Ovary (tissue), 9 donors: ENCODE measurements around the gene MSLN. TPM values are rescaled to one million over a fixed set of nuclear protein-coding genes. Genes with fewer than 3 reads are reported as not detected.
"Not testable (repeated sequence)": the region's sequence is repeated elsewhere in the genome, so short reads cannot be mapped to it uniquely, and the experiment has no call there.

Experiments
- DNase-seq, 5 donors: peaks; one replicate each; pipeline ENCODE4 v3.0.0-alpha.2; 2019 to 2020
- H3K27ac ChIP-seq, 2 donors: fragments of 200-600 bp; one replicate each; pipeline versions ENCODE4 v1.5.1 to v1.8.0; 2019 to 2022
- H3K27me3 ChIP-seq: fragments of 200-600 bp; one replicate; pipeline ENCODE4 v1.8.0; 2022
- H3K36me3 ChIP-seq: fragments of 200-600 bp; sonication (generic); one replicate; pipeline ENCODE4 v1.5.1; 2019
- H3K4me1 ChIP-seq: one replicate; pipeline ENCODE4 v1.8.1; 2013; ENCODE audit warnings: mild to moderate bottlenecking, moderate library complexity; ENCODE audit not compliant: insufficient read depth
- H3K4me3 ChIP-seq: fragments of 200-600 bp; sonication (generic); one replicate; pipeline ENCODE4 v1.5.1; 2017
- H3K9me3 ChIP-seq, 2 donors: fragments of 200-600 bp in 1 of 2; sonication (generic) in 1 of 2; one replicate each; pipeline versions ENCODE4 v1.5.1 to v1.8.1; 2013 to 2019; ENCODE audit warnings: mild to moderate bottlenecking in 1 of 2, moderate library complexity in 1 of 2
- EP300 ChIP-seq: sonication (generic); formaldehyde crosslinking; IDR thresholded peaks from one replicate; pipeline ENCODE4 v1.6.1; 2017; ENCODE audit warnings: antibody characterized with exemption
- POLR2A ChIP-seq: fragments of 450-650 bp; IDR thresholded peaks from one replicate; pipeline ENCODE4 v1.6.1; 2017; ENCODE audit warnings: antibody characterized with exemption, mild to moderate bottlenecking, moderate library complexity
- WGBS, 3 donors: extraction: QIAGEN DNeasy Blood & Tissue Kit in 1 of 3; methylation state at CpG; one replicate each; pipeline versions ENCODE4 v1.1.5 to v1.1.7; 2013 to 2017; 5-methylcytosine and 5-hydroxymethylcytosine counted together
- intact Hi-C, 4 donors: fragments of 100-400 bp; cut with DNase I; formaldehyde crosslinking; loops; one replicate each; pipeline versions ENCODE4 v1.11.0 to v1.15.1; 2022 to 2023
- polyA plus RNA-seq, 2 donors: library from polyadenylated mRNA; stranded (reverse); fragments of 200-250 nt in 1 of 2; fragments of 350-450 nt in 1 of 2; fragmentation: Illumina TruSeq in 1 of 2; extraction: RNeasy Lipid Tissue Mini Kit (QIAGEN cat#74804) in 1 of 2; gene quantifications; one replicate each; pipeline ENCODE4 v1.2.3, GENCODE V29; 2013 to 2014
- total RNA-seq, 7 donors: library from RNA; depleted of rRNA in 2 of 7; stranded (reverse); fragments of >200 nt in 2 of 7; fragmentation: NEBNext Ultra II Directional in 3 of 7; extraction: Animal tissue kit (Norgen Biotek cat#: 25700) in 3 of 7; gene quantifications; one replicate each; pipeline versions ENCODE4 v1.1.0 to v1.2.4, GENCODE V29; 2016 to 2023
- TF ChIP-seq, protein P1 (sequence below), 3 donors: fragments of 450-650 bp in 2 of 3; fragments of 200-600 bp in 1 of 3; IDR thresholded peaks; one replicate each; pipeline versions ENCODE4 v1.5.1 to v1.8.0; 2016 to 2022; ENCODE audit warnings: antibody characterized with exemption in 3 of 3, mild to moderate bottlenecking in 1 of 3
- donor health status: DM: no; HTN: no; CAD: no; lungs with moderate emphysema.
- donor health status: DM: no; HTN: no; CAD: no.
- donor health status: Bipolar disorder and iron deficiency.
- donor health status: DM: yes; HTN: yes; CAD: no.
- donor health status: DM: no; HTN: no; CAD: no.
- donor health status: DM: yes; HTN: yes; CAD: no.

MSLN gene
- total and polyA plus RNA-seq, 9 donors, result 0.40 to 314 (median 6.1) TPM

DNA sequence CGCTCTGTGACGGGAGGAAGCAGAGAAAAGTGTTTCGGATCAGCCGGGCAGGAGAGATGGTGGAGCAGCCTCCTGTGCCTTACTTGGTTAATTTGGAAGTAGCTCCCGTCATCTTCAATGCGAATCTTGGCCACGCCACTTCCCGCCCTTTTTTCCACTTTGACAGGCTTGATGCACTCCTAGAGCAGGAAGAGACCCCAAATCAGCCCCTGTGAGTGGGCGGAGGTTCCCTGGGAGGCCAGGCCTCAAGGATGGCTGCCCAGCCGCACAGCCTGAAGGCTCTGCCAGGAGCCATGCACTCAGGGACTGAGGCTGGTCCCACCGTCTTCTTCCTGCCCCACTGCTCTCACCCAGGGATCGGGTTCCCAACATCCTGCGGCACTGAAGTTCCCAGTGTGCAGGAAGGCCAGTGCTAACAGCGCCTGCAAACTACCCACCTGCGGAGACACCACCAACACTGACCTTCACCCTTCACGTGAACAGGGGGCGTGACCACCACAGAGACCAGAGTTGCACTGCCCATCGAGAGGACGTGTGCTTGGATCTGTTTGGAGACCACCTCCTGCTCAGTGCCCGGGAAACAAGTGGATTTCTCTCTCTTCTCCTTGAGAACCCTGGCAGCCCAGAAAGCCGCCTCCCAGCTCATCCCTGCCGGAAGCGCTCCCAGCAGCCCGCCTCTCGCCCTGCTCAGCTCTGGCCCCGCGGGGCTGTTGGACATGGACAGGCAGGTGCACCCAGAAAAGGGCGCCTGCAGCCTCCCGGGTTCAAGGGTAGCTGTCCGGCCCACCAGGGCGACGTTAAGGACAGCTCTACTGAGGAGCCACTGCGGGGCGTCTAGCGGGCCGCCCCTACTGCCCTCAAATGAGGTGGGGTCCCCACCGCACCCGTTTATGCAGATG lies 20.7 kb upstream of the MSLN start:
- Histone ChIP-seq H3K27me3 (no peaks in the 10 kb centered on the region), H3K36me3 (no peaks in the 10 kb centered on the region), H3K9me3 (no peaks in the 10 kb centered on the region), H3K27ac (no peak overlapping the region), H3K4me3 (peak overlapping the region; percentile 76), H3K4me1 (peaks cover 9% of the 10 kb centered on the region)
- intact Hi-C loops, result no loop called here
- DNase-seq, result peak in 1 of 5 donors; percentile 7
- WGBS, 3 donors, result 38 to 49% (median 39%) methylated on average over 30 to 38 of the region's 38 CpGs
- TF ChIP-seq, protein P1, sequence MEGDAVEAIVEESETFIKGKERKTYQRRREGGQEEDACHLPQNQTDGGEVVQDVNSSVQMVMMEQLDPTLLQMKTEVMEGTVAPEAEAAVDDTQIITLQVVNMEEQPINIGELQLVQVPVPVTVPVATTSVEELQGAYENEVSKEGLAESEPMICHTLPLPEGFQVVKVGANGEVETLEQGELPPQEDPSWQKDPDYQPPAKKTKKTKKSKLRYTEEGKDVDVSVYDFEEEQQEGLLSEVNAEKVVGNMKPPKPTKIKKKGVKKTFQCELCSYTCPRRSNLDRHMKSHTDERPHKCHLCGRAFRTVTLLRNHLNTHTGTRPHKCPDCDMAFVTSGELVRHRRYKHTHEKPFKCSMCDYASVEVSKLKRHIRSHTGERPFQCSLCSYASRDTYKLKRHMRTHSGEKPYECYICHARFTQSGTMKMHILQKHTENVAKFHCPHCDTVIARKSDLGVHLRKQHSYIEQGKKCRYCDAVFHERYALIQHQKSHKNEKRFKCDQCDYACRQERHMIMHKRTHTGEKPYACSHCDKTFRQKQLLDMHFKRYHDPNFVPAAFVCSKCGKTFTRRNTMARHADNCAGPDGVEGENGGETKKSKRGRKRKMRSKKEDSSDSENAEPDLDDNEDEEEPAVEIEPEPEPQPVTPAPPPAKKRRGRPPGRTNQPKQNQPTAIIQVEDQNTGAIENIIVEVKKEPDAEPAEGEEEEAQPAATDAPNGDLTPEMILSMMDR (IDR thresholded peaks at IDR 0.05), result no peak
- TF ChIP-seq EP300, result no peak
- TF ChIP-seq POLR2A, result no peak

DNA sequence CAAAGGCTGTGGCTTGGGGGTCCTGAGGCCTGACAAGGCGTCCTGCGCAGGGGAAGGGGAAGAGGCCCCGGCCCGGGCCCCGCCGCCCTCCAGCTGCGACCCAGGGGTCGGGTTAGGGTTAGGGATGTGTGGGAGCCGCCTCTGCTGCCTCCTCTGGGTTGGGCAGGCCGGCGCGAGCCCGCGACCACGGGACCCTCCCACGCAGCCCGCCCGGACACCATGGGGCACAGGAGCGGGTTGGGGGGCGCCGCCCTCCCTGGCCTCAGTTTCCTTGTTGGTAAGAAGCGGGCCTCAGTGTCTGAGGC lies 20.1 kb upstream of the MSLN start:
- intact Hi-C loops, result no loop called here
- WGBS, 3 donors, result 0 to 1% (median 1%) methylated on average over 1 to 22 of the region's 22 CpGs

DNA sequence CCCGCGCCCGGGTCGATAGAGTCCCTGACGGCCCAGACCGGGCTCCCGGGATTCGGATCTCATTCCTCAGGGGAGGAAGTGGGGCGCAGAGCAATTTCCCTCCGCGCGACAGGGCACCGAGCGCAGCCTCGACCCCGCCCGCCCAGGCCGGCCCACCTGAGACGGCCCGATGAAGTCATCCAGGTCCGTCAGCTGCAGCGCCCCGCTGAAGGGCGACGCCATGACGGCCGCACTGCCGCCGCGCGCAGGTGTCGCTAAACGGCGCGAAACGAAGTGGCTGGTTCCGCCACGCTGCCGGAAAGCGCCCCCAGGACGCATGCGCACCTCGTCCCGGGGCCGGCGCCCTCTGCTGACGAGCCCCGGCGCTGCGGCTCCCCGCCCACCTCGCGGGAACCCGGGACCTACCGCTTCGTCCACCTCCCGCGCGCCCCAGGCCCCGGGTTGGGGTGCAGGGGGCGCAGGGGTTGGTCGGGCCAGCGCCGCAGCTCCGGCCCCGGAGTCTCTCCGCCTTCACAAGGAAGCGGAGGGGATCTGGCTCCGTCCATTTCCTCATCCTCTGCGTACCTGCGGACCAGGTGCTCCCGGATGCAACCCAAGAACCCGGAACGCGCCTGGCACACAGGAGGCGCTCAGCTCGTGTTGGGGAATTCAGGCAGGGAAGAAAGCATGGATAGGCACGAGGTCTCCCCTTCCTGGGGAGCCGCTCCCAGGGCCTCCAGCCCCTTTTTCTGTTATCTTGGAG lies 19.6 kb upstream of the MSLN start, which contains the start of gene CIAO3:
TSS of gene CIAO3 (minus strand) at position 234 of the 742 bp plus-strand sequence. CDS start at position 222, 12 bp downstream.
- WGBS, 3 donors, result 0 to 1% (median 1%) methylated on average over 60 to 79 of the region's 79 CpGs
- no peak within 1 kb of the TSS for H3K27ac ChIP-seq
- H3K9me3 ChIP-seq, result no peaks in the 10 kb centered on the region
- no peak for TF ChIP-seq EP300
- TF ChIP-seq, protein P1 (IDR thresholded peaks at IDR 0.05), result peak; percentile 89 to 100 (median 97)
- peak; percentile 51 for TF ChIP-seq POLR2A
- DNase-seq, result peak; percentile 84 to 93 (median 90)
- no peaks in the 10 kb centered on the region for H3K36me3 ChIP-seq
- H3K4me3 ChIP-seq, result peak within 1 kb of the TSS; percentile 76
- intact Hi-C loops, result no loop called here
- peaks cover 9% of the 10 kb centered on the region for H3K4me1 ChIP-seq
- no peaks in the 10 kb centered on the region for H3K27me3 ChIP-seq

More for the DNA sequence above, 20.1 kb upstream of the MSLN start:
- H3K27me3 ChIP-seq, result no peaks in the 10 kb centered on the region
- no peak overlapping the region for H3K27ac ChIP-seq
- H3K36me3 ChIP-seq, result no peaks in the 10 kb centered on the region
- DNase-seq, result no peak
- peaks cover 9% of the 10 kb centered on the region for H3K4me1 ChIP-seq
- H3K4me3 ChIP-seq, result peak overlapping the region; percentile 76
- H3K9me3 ChIP-seq, result no peaks in the 10 kb centered on the region
- TF ChIP-seq EP300, result no peak
- TF ChIP-seq, protein P1 (IDR thresholded peaks at IDR 0.05), result no peak
- TF ChIP-seq POLR2A, result no peak

DNA sequence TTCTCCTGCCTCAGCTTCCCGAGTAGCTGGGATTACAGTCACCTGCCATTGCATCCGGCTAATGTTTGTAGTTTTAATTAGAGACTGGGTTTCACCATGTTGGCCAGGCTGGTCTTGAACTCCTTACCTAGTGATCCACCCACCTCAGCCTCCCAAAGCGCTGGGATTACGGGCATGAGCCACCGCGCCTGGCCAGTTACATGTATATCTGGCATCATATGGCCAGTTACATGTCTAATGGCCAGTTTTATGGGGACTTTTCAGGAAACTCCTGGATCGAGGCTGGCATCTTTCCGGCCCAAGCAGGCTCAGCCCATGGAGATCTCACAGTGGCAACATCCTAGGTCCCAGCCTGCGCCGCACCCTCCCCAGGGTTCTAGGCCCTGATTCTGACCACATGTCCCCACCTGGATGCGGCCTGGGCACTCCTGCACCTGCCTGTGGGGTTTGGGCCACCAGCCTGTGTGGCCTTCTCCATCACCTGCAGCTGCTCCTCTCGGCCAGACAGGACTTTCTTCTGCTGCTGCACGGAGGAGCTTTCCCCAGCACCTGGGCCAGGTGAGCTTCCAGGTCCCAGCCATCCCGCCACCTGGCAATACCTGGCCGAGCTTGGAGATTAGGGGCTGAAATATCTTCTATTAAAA lies 18.4 kb upstream of the MSLN start:
- WGBS, 3 donors, result 85 to 89% (median 85%) methylated on average over 15 of the region's 15 CpGs
- H3K9me3 ChIP-seq, result no peaks in the 10 kb centered on the region
- TF ChIP-seq POLR2A (no peak), EP300 (no peak)
- TF ChIP-seq, protein P1 (IDR thresholded peaks at IDR 0.05), result no peak
- H3K27me3 ChIP-seq, result no peaks in the 10 kb centered on the region
- DNase-seq, result peak in 1 of 5 donors; percentile 9
- intact Hi-C loops, result no loop called here
- H3K4me3 ChIP-seq, result no peak overlapping the region
- H3K4me1 ChIP-seq, result peaks cover 9% of the 10 kb centered on the region
- no peaks in the 10 kb centered on the region for H3K36me3 ChIP-seq
- no peak overlapping the region for H3K27ac ChIP-seq

DNA sequence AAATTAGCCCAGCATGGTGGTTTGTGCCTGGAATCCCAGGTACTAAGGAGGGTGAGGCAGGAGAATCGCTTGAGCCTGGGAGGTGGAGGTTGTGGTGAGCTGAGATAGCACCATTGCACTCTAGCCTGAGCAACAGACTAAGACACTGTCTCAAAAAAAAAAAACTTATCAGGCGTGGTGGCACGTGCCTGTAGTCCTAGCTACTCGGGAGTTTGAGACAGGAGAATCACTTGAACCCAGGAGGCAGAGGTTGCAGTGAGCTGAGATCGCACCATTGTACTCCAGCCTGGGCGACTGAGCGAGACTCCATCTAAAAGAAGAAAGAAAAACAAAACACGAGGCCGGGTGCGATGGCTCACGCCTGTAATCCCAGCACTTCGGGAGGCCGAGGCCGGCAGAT lies 17.6 kb upstream of the MSLN start:
- H3K4me3 ChIP-seq, H3K9me3 ChIP-seq, H3K4me1 ChIP-seq, H3K27ac ChIP-seq, H3K36me3 ChIP-seq, DNase-seq, H3K27me3 ChIP-seq, intact Hi-C loops: not testable (repeated sequence)
- 66 to 78% (median 69%) methylated on average over 14 of the region's 14 CpGs for WGBS, 3 donors
